ENCODE results near the gene FSTL5.

- no peak for TF ChIP-seq CTCF (IDR thresholded peaks at IDR 0.05)
- no peak for TF ChIP-seq POLR2A (IDR thresholded peaks at IDR 0.05)
Observed at GRCh38 chr4:161991811-161992210, 172.0 kb downstream of the FSTL5 start.
